ENCODE data around the gene ZBTB48.
"Not testable (repeated sequence)": the region's sequence is repeated elsewhere in the genome, so short reads cannot be mapped to it uniquely, and the experiment has no call there.

Gene ZBTB48

GRCh38 chr1:6592441-6592840, 12.6 kb downstream of the ZBTB48 start:
- no peak for DNase-seq

- DNase-seq, result no peak
Measured at GRCh38 chr1:6592865-6593593, 13.2 kb downstream of the ZBTB48 start.

GRCh38 chr1:6593810-6594209, 14.0 kb downstream of the ZBTB48 start:
- no peak for DNase-seq

- DNase-seq, result no peak
Measured at GRCh38 chr1:6594977-6595740, 15.4 kb downstream of the ZBTB48 start.

- DNase-seq, result no peak
Measured at GRCh38 chr1:6596351-6596750, 16.6 kb downstream of the ZBTB48 start.

DNA sequence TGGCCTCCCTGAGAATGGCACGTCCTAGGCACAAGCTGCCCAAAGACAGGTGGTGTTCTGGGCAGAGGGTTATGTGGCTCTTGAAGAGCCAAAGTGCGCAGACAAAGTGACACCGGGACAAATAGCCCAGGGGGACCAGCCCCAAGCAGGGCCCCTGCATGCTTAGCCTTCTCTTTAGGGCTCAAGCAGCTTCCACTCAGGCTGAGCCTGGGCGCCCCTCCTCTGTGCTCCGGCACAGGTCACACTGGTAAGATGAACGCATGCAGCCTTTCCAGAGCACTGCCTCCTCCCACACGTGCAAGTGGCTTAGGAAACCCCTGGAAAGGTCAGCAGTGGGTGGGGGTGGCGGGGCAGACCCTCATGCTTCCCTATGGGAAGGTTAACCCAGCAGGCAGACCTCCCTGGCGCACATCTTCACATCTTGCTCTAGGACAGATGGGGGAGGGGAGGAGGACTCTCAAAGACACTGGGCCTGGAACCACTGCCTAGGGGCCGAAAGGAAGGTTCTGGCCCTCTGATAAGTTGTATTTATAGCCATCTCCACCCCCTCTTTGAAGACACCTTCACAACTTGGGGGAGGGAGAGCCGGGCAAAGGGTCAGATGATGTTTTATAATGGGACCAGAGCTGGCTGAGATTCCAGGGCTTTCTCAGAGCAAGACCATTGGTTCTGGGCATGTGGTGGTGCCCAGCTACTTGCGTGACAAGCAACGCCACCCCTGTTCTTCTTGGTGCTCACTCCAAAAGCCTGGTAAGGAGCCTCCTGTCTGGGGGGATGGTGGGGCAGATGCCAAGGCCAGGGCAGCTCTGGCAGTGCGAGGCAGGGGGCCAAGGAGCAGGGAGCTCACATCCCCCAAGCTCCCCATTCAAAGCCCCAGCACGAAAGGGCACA, 17.3 kb downstream of the ZBTB48 start:
- no peak for DNase-seq

- DNase-seq, result no peak
Measured at GRCh38 chr1:6597777-6598131, 18.0 kb downstream of the ZBTB48 start.

DNA sequence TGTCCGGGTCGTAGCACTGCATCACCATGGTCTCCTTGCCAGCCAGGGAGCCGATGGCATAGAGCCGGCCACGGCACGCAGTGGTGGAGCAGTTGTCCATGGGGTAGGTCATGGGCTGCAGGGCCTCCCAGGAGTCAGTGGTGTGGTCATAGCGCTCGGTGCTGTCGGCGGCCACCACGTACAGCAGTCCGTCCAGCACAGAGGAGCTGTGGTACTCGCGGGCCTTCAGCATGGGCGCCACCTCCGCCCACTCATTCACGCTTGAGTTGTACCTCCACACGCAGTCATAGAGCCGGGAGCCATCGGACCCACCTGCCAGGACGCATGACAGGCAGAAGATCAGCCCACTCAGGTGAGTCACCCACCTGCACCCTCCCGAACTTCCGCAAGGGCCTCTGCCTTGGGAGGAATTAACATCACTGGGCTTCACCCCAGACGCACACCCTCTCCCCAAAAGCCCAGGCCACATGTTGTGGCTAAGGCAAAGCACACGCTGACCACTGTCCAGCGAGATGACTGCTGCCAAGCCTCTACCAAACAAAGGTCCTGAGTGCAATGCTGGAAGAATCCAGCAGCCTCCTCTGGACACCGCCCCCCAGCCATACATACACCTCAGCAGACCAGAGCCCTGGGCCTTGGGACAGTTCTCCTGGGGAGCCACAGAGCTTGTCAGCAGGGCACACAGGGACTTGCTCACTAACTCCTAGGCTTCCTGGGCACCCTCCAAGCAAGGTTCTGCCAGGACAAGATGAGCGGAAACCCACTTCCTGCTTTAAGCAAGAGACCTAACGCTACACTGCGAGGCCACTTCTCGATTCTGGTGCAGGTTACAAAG, 19.6 kb downstream of the ZBTB48 start:
- DNase-seq, result no peak

DNA sequence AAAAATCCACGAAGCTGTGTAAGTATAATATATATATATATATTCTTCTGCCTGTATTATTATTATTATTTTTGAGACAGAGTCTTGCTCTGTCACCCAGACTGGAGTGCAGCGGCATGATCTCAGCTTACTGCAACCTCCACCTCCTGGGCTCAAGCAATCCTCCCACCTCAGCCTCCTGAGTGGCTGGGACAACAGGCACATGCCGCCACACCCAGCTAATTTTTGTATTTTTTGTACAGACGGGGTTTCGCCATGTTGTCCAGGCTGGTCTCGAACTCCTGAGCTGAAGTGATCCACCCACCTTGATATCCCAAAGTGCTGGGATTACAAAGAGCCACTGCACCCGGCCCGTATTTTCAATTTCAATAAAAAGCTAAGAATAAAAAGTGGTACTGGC, 20.2 kb downstream of the ZBTB48 start:
- not testable (repeated sequence) for DNase-seq

GRCh38 chr1:6600410-6601048, 20.7 kb downstream of the ZBTB48 start:
- DNase-seq, result no peak

- peak; percentile 86 for DNase-seq
Measured at GRCh38 chr1:6601049-6601922, 21.5 kb downstream of the ZBTB48 start.

GRCh38 chr1:6601923-6602668, 22.3 kb downstream of the ZBTB48 start:
- DNase-seq, result no peak

DNA sequence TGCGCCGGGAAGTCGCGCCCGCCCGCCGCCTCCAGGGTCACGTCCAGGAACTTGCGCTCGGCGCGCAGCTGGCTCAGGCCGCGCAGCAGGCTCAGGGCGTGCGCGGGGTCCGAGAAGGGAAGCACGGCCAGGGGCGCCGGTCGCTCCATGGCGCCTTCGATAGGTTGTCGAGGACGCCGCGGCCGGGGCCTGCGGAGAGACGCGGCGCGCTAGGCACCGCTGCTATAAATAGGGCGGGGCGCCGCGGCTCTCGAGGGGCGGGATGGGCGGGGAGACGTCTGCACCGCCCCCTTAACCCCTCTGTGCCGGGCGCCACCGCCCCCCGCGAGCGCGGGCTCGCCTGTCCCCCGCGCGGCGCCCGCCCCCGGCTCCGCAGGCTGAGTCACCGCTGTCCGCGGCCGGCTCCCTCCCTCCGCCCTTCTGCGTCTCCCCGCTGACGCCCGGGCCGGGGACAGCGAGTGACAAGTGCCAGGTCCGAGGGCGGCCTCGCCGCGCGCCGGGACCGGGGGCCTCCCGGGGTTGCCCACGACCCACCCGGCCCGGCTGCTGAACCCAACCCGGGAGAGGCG, 23.0 kb downstream of the ZBTB48 start, which contains the start of gene KLHL21:
Gene KLHL21, minus strand, starts transcription at position 201 of the 569 bp plus-strand sequence. Its CDS starts 52 bp downstream, at position 149.
- peak; percentile 93 for DNase-seq

DNA sequence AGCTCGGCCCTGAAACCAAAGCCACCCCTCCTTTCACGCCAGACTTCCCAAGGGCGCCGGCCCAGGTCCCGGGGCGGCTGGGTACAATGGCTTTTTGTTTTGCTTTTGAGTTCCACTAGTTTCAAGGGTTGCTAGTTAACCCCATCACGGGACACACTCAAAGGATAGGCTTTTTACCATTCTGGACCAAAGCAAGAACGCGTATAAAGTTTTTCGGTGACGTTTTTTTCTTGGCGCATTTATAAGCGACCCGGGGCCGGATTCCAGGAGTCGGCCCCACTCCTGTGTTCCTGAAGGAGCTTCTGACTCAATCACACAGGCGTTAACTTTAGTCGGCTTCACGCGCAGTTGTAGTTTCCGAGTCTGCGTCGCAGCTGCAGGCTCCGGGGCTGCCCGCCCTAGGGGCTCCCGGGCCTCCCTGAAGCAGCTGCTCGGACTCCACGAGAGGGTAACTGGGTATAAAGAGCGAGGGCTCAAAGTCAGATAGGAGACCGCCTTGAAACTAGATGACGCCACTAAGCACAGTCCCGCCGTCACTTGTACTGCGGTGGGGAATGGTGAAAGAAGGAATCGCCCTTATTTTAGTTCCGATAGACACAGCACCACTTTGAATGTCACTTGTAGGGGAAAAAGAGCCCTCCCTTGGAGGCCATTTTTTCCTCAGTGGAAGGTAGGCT, 23.6 kb downstream of the ZBTB48 start:
- peak; percentile 80 for DNase-seq

DNA sequence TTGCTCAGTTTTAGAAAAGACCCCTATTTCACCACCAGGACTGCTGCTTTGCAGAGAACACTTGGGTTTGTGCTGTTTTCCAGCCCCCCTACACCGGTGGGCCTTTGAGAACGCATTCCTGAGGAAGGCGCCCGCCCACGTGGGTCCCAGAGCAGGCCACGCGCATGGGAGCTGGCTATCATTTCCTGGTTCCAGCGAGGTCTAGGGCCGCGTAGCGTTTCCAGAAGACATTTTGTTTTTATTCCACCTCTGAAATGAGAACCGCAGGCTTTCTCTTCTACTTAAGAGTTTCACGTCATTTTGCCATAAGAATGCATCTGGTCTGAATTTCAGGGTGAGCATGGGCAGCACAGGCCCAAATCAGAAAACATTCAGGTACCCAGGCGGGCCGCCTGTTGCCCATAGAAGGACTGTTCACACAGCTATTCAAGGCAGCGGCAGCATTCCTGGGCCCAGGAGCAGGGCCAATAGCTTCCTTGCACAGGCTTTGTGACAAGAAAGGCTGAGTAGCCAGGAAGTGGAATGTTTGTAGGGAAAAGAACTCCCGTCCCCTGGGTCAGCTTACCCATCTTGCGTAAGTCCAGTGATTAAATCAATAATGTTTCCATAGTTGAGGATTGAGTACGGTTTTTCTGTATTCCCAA, 24.2 kb downstream of the ZBTB48 start:
- DNase-seq, result peak; percentile 91

DNA sequence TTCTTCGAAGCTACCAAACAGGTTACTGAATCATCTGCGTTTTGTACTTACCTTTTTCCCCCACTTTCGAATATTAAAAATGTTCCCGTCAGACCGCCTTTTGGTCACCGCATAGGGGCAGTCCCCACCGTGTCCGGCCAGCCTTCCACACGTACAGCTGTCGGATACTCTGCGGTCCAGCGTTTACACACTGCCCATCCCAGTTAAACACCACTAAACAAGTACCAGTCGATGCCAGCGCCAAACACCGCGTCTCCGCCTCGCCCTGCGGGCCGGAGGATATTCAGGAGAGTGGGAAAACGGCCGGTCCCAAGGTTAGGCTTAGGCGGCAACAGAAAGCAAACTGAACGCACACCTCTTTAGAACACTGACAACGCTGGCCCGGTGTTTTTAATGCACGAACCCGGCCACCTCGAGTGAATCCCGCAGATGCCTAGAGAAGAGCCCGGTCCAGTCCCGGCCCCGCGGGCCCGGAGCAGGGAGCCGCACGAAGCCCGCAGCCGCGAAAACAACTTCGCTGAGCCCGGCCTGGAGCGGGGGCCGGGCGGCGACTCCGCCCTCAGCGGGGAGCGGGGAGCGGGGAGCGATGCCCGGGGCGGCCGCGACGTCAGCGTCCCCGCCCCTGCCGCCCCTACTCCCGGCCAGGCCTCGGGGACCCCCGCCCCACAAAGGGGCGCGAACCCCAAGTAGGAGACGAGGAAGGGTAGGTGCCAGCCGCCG, 33.0 kb downstream of the ZBTB48 start:
- peak; percentile 13 for DNase-seq

- DNase-seq, result peak; percentile 100
Measured at GRCh38 chr1:6613361-6614018, 33.7 kb downstream of the ZBTB48 start, which contains the start of gene PHF13. PHF13 (plus strand) TSS chr1:6613731; CDS start chr1:6614067, 336 bp downstream.

All from fibroblast of skin of scalp (primary cell).